Stimulated activated CD8-positive, alpha-beta memory T cell treated with anti-CD3 and anti-CD28 coated beads, Interleukin-7, amount 100 ng/mL, for 48 hours (primary cell): ENCODE data around the gene CD300C.
"Not testable (repeated sequence)": the region's sequence is repeated elsewhere in the genome, so short reads cannot be mapped to it uniquely, and the experiment has no call there.

Experiments used
- DNase-seq, 2 donors: peaks; one replicate each; pipeline ENCODE4 v3.0.0-alpha.2; 2020; ENCODE audit warnings: low read depth in 1 of 2; ENCODE audit errors: extremely low read depth in 1 of 2

The CD300C gene

GRCh38 chr17:74536890-74537289 lies 9.0 kb downstream of the CD300C start:
- no peak for DNase-seq

- DNase-seq = no peak
Observed at GRCh38 chr17:74532115-74532514, 13.8 kb downstream of the CD300C start.

GRCh38 chr17:74531231-74531761 lies 14.6 kb downstream of the CD300C start, which contains the start of gene CD300LB:
CD300LB (minus strand) TSS chr17:74531475; CDS start chr17:74531350, 125 bp downstream.
- no peak for DNase-seq

- DNase-seq = no peak
Observed at GRCh38 chr17:74530831-74531150, 15.1 kb downstream of the CD300C start.

- DNase-seq = no peak
Observed at GRCh38 chr17:74529243-74529642, 16.7 kb downstream of the CD300C start.

GRCh38 chr17:74528491-74529199 lies 17.3 kb downstream of the CD300C start:
- DNase-seq = no peak

- no peak for DNase-seq
Observed at GRCh38 chr17:74527756-74528155, 18.2 kb downstream of the CD300C start.

- DNase-seq = no peak
Observed at GRCh38 chr17:74527081-74527480, 18.8 kb downstream of the CD300C start.

- no peak for DNase-seq
Observed at GRCh38 chr17:74526681-74527080, 19.2 kb downstream of the CD300C start.

GRCh38 chr17:74525781-74526288 lies 20.1 kb downstream of the CD300C start:
- DNase-seq = no peak

GRCh38 chr17:74525465-74525725 lies 20.5 kb downstream of the CD300C start:
- DNase-seq = no peak

GRCh38 chr17:74524653-74525464 lies 21.1 kb downstream of the CD300C start:
- no peak for DNase-seq

GRCh38 chr17:74523308-74523707 lies 22.6 kb downstream of the CD300C start:
- DNase-seq = no peak

GRCh38 chr17:74522381-74523105 lies 23.4 kb downstream of the CD300C start:
- no peak for DNase-seq

GRCh38 chr17:74521701-74522201 lies 24.2 kb downstream of the CD300C start:
- no peak for DNase-seq

- no peak for DNase-seq
Observed at GRCh38 chr17:74520790-74521480, 25.0 kb downstream of the CD300C start.

- no peak for DNase-seq
Observed at GRCh38 chr17:74520016-74520434, 25.9 kb downstream of the CD300C start.

GRCh38 chr17:74518413-74518981 lies 27.4 kb downstream of the CD300C start:
- not testable (repeated sequence) for DNase-seq

- DNase-seq = no peak
Observed at GRCh38 chr17:74516561-74517328, 29.2 kb downstream of the CD300C start.
